Measurements from ENCODE around the gene DNAH2. TPM values are rescaled to one million over a fixed set of nuclear protein-coding genes. Genes with fewer than 3 reads are reported as not detected.

Gene DNAH2
- total RNA-seq, 1 experiment from 2014 or later, result 0.13 TPM

DNA sequence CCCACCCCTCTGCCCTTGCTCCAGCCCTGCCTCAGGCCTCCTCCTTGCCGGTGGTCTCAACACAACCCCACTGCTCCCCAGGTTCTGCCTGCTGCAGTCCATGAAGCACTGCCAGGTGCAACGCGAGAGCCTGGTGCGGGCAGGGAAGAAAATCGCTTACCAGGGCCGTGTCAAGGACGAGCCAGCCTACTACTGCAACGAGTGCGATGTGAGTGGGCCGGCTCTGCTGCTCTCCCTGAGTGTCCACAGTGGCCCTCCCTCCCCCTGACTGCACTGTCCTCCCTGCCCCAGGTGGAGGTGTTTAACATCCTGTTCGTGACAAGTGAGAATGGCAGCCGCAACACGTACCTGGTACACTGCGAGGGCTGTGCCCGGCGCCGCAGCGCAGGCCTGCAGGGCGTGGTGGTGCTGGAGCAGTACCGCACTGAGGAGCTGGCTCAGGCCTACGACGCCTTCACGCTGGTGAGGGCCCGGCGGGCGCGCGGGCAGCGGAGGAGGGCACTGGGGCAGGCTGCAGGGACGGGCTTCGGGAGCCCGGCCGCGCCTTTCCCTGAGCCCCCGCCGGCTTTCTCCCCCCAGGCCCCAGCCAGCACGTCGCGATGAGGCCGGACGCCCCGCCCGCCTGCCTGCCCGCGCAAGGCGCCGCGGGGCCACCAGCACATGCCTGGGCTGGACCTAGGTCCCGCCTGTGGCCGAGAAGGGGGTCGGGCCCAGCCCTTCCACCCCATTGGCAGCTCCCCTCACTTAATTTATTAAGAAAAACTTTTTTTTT is 135.6 kb downstream of the DNAH2 start:
- H3K4me3 ChIP-seq (ENCODE audit: low read depth in 2 of 2, low read length in 2 of 2), result no peak overlapping the region

GRCh38 chr17:7853691-7854038 is 136.1 kb downstream of the DNAH2 start:
- in situ Hi-C loops (cut with HindIII; ENCODE audit: low pct_unique_long_range_greater_than_20kb, low sequenced_read_pairs), result no loop called here
- intact Hi-C loops (cut with micrococcal nuclease; ENCODE audit: unreplicated experiment), result loop anchor here (10.0 kb wide), 1 partner anchor 109 kb away; no protein-coding TSS in a partner anchor

More for the DNA sequence above, 135.6 kb downstream of the DNAH2 start:
- TF ChIP-seq TCF7L2 (IDR thresholded peaks at IDR 0.05; ENCODE audit: low read depth, low read length) (no peak), POLR2AphosphoS5 (IDR thresholded peaks at IDR 0.05; ENCODE audit: low read depth, low read length) (no peak), SIN3A (IDR thresholded peaks at IDR 0.05; ENCODE audit: borderline replicate concordance, insufficient read depth, low read depth, low read length) (no peak)
- TF ChIP-seq, protein P1, sequence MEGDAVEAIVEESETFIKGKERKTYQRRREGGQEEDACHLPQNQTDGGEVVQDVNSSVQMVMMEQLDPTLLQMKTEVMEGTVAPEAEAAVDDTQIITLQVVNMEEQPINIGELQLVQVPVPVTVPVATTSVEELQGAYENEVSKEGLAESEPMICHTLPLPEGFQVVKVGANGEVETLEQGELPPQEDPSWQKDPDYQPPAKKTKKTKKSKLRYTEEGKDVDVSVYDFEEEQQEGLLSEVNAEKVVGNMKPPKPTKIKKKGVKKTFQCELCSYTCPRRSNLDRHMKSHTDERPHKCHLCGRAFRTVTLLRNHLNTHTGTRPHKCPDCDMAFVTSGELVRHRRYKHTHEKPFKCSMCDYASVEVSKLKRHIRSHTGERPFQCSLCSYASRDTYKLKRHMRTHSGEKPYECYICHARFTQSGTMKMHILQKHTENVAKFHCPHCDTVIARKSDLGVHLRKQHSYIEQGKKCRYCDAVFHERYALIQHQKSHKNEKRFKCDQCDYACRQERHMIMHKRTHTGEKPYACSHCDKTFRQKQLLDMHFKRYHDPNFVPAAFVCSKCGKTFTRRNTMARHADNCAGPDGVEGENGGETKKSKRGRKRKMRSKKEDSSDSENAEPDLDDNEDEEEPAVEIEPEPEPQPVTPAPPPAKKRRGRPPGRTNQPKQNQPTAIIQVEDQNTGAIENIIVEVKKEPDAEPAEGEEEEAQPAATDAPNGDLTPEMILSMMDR (IDR thresholded peaks at IDR 0.05), result no peak
- TF ChIP-seq, protein P2, sequence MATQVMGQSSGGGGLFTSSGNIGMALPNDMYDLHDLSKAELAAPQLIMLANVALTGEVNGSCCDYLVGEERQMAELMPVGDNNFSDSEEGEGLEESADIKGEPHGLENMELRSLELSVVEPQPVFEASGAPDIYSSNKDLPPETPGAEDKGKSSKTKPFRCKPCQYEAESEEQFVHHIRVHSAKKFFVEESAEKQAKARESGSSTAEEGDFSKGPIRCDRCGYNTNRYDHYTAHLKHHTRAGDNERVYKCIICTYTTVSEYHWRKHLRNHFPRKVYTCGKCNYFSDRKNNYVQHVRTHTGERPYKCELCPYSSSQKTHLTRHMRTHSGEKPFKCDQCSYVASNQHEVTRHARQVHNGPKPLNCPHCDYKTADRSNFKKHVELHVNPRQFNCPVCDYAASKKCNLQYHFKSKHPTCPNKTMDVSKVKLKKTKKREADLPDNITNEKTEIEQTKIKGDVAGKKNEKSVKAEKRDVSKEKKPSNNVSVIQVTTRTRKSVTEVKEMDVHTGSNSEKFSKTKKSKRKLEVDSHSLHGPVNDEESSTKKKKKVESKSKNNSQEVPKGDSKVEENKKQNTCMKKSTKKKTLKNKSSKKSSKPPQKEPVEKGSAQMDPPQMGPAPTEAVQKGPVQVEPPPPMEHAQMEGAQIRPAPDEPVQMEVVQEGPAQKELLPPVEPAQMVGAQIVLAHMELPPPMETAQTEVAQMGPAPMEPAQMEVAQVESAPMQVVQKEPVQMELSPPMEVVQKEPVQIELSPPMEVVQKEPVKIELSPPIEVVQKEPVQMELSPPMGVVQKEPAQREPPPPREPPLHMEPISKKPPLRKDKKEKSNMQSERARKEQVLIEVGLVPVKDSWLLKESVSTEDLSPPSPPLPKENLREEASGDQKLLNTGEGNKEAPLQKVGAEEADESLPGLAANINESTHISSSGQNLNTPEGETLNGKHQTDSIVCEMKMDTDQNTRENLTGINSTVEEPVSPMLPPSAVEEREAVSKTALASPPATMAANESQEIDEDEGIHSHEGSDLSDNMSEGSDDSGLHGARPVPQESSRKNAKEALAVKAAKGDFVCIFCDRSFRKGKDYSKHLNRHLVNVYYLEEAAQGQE (IDR thresholded peaks at IDR 0.05; ENCODE audit: insufficient read depth in 1 of 2, low read depth in 2 of 2, low read length in 1 of 2), result no peak
- ATAC-seq, result no peak
- intact Hi-C loops (cut with micrococcal nuclease; ENCODE audit: unreplicated experiment), result loop anchor here (10.0 kb wide), 1 partner anchor 108 kb away; no protein-coding TSS in a partner anchor
- POLR2A ChIA-PET, result no interaction called here
- CTCF ChIA-PET, result no interaction called here
- H3K36me3 ChIP-seq (ENCODE audit: control insufficient read depth, insufficient read depth, low read length), result peaks cover 2% of the 10 kb centered on the region; the same call in 1 of the 2 replicates
- in situ Hi-C loops (cut with HindIII; ENCODE audit: low pct_unique_long_range_greater_than_20kb, low sequenced_read_pairs), result no loop called here
- no peaks in the 10 kb centered on the region for H3K9me3 ChIP-seq (ENCODE audit: control insufficient read depth, insufficient read depth, low read depth, low read length)
- no peak for DNase-seq (ENCODE audit: low read depth, low spot score)
- no TSS peak for BruUV-seq (replicated peaks)
- no peak overlapping the region for H3K27ac ChIP-seq (ENCODE audit: low read length)
- H3K27me3 ChIP-seq (ENCODE audit: control insufficient read depth, insufficient read depth, low read length), result no peaks in the 10 kb centered on the region
- peaks cover 10% of the 10 kb centered on the region for H3K4me1 ChIP-seq (ENCODE audit: control insufficient read depth, insufficient read depth, low read length)

More at GRCh38 chr17:7853691-7854038, 136.1 kb downstream of the DNAH2 start:
- Histone ChIP-seq H3K4me3 (ENCODE audit: low read depth in 2 of 2, low read length in 2 of 2) (no peak overlapping the region), H3K9me3 (ENCODE audit: control insufficient read depth, insufficient read depth, low read depth, low read length) (no peaks in the 10 kb centered on the region), H3K36me3 (ENCODE audit: control insufficient read depth, insufficient read depth, low read length) (peaks cover 5% of the 10 kb centered on the region; the same call in 1 of the 2 replicates), H3K27me3 (ENCODE audit: control insufficient read depth, insufficient read depth, low read length) (no peaks in the 10 kb centered on the region), H3K27ac (ENCODE audit: low read length) (no peak overlapping the region), H3K4me1 (ENCODE audit: control insufficient read depth, insufficient read depth, low read length) (peaks cover 10% of the 10 kb centered on the region)
- TF ChIP-seq SIN3A (IDR thresholded peaks at IDR 0.05; ENCODE audit: borderline replicate concordance, insufficient read depth, low read depth, low read length), result no peak
- no peak for TF ChIP-seq POLR2AphosphoS5 (IDR thresholded peaks at IDR 0.05; ENCODE audit: low read depth, low read length)
- TF ChIP-seq, protein P2 (IDR thresholded peaks at IDR 0.05; ENCODE audit: insufficient read depth in 1 of 2, low read depth in 2 of 2, low read length in 1 of 2), result no peak
- TF ChIP-seq, protein P1 (IDR thresholded peaks at IDR 0.05), result no peak
- TF ChIP-seq TCF7L2 (IDR thresholded peaks at IDR 0.05; ENCODE audit: low read depth, low read length), result no peak
- no peak for ATAC-seq
- POLR2A ChIA-PET, result no interaction called here
- no TSS peak for BruUV-seq (replicated peaks)
- CTCF ChIA-PET, result no interaction called here
- DNase-seq (ENCODE audit: low read depth, low spot score), result no peak
